ENCODE measurements around the gene MVB12B. TPM values are rescaled to one million over a fixed set of nuclear protein-coding genes. Genes with fewer than 3 reads are reported as not detected.

Gene MVB12B
- total RNA-seq, 1 donor from 2014 or later = 1.0 TPM

DNA sequence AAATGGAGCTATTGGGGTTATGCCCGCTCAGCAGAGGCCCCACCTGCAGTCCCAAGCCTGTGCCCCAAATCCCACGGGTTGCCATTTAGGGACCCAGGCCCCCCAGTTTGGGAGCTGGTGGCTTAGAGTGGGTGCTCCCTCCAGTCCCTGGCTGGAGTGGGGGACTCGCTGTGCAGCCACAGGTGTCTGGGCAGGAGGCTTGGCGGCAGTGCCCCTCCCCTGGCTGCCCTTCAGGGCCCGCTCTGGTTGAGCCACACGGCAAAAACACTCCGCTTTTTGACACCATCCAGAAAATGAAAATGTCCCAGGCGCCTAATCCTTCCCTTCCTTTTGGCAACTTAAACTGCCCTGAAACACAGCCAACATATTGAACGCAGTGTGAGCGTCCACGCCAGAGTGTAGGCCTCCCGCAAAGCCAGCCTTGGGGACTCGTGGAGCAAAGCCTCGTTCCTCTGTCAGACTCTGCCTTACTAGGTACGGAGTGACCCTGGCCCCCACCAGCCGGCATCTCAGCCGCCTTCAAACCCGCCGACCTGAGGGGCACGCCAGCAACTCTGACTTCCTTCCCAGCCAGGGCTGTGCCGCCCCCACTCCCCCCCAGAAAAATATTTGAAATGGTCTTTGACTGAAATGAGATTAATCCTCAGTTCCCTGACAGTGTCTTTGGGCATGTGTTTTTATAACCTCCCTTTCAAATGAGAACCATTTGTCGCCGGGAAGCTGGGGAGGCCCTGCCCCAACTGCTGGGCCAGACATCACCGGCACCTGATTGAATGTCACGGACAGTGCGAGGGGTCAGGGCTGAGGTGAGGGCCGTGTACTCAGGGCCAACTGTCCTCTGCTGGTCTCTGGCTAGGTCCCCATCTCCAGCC lies 188.6 kb downstream of the MVB12B start:
- intact Hi-C loops (cut with micrococcal nuclease) = loop anchor here (5.0 kb wide), 1 partner anchor 42 kb away; no protein-coding TSS in a partner anchor

GRCh38 chr9:126515873-126516505 lies 189.4 kb downstream of the MVB12B start:
- intact Hi-C loops (cut with micrococcal nuclease) = loop anchor here (5.0 kb wide), 1 partner anchor 41 kb away; no protein-coding TSS in a partner anchor

DNA sequence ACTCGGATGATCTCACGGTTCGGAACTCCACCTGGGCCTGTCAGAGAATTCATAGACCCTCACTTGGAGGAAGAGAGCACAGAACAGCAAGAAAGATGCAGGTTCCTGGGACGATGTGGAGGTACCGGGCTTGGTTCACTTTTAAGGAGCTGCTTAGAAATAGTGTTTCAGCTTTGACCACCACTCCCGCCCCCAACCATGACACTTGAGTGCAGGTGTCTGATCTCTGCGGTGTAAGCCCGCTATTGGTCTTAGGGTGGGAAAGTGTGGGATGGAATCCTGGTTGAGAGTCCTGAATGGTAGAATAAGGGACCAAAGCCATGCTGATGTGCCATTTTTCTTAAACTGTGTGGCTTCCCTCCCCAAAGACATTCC lies 189.9 kb downstream of the MVB12B start:
- intact Hi-C loops (cut with micrococcal nuclease) = loop anchor here (5.0 kb wide), 1 partner anchor 41 kb away; no protein-coding TSS in a partner anchor

- intact Hi-C loops (cut with micrococcal nuclease) = loop anchor here (5.0 kb wide), 1 partner anchor 40 kb away; no protein-coding TSS in a partner anchor
These were observed 190.6 kb downstream of the MVB12B start for GRCh38 chr9:126516936-126517832.

DNA sequence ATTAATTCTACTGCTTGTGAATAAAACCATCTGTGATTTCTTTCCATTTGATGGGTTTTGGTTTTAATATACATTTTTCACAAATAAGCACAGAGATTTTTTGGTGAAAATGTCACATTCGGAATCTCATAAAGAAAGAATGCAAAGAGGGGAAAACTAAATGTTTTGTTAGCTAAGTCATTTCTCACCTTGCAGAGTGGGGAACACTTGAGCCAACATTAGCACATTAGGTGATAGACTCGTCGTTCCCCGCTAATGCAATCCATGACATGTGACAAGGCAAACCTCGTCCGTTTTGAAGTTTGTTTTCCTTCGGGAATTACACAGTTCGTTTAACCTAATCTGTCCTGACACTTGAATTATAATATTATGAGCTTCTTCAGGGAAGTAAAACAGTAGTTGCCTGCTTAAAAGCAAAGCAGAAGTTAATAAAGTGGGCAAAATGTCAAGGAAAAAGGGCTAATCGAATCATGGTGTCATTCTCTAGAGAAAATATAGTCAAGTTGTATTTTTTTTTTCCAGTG lies 191.3 kb downstream of the MVB12B start:
- intact Hi-C loops (cut with micrococcal nuclease) = loop anchor here (5.0 kb wide), 1 partner anchor 39 kb away; no protein-coding TSS in a partner anchor

GRCh38 chr9:126518763-126519162 lies 192.1 kb downstream of the MVB12B start:
- intact Hi-C loops (cut with micrococcal nuclease) = loop anchor here (5.0 kb wide), 1 partner anchor 39 kb away; no protein-coding TSS in a partner anchor

GRCh38 chr9:126519660-126520420 lies 193.2 kb downstream of the MVB12B start:
- intact Hi-C loops (cut with micrococcal nuclease) = loop anchor here (5.0 kb wide), 1 partner anchor 37 kb away; no protein-coding TSS in a partner anchor

- intact Hi-C loops (cut with micrococcal nuclease) = no loop called here
These were observed 193.8 kb downstream of the MVB12B start for GRCh38 chr9:126520453-126520852.

DNA sequence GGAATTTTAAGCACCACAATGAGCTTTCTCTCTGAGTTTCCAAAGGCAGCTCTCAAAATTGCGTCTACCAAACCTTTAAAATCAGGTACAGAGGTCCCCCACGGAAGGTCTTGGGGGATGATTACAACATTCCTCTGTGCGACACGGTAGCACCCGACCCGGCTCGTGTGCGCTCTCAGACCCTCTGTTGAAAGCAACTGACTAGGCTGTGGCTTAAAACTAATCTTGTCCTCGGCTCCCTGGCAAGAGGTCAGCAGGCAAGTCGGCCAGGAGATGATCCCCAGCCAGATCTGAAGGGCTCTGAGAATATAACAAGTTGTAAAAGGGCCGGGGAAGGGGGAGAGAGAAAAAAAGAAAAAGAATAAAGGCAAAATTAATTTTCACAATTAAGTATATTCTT lies 194.5 kb downstream of the MVB12B start:
- intact Hi-C loops (cut with micrococcal nuclease) = no loop called here

GRCh38 chr9:126521551-126521950 lies 194.9 kb downstream of the MVB12B start:
- intact Hi-C loops (cut with micrococcal nuclease) = no loop called here

- intact Hi-C loops (cut with micrococcal nuclease) = no loop called here
These were observed 195.5 kb downstream of the MVB12B start for GRCh38 chr9:126521976-126522590.

DNA sequence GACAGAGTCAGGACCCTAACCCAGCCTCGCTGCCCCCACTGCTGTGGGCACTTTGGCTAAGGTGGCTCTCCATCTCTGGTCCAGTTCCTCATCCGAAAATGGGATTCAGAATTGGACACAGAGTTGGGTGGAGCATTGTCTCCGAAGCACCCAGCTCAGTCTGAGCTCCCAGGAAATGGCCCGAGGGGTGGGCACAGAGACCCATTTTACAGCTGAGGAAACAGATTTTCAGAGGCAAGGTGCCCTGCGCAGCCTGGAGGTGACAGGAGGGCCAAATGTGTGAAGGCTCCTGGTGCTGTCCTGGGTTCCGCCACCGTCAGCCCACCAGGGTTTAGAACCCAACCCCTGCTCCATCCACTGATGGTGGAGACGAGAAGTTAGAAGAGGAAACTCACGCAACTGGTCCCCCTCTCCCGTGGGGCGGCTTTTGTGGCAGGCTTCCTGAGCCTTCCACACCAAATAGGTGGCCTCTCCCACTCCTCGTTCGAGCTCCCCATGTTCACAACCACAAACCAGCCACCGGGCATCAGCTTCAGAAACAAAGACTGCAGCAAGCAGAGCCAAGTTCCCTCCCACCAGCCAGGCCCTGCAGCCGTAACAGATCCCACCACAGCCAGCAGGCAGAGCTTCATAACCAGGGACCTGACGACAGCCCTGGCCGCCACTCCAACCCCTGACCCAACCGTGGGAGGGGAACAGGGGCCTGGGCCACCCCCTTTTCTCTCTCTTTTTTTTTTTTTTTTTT lies 196.2 kb downstream of the MVB12B start:
- intact Hi-C loops (cut with micrococcal nuclease) = no loop called here

DNA sequence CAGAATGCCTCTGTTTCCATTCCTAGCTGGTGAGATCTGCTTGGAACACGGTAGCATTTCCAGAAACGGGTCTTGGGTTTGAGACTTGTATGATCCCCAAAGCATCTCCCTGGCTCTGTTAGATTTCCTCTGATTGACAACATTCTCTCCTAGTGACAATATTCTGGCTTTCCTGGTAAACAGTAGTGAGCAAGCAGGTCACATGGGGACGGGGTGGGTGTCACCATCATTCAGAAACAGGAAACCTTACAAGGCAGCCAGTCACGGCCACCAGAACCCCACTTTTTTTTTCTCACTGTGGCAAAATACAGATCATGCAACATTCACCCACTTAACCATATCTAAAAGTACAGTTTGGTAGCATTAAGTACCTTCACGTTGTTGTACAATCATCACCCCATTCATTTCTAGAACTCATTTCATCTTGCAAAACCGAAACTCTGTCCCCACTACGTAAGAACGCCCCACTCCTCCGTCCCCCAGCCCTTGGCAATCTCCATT lies 197.0 kb downstream of the MVB12B start:
- intact Hi-C loops (cut with micrococcal nuclease) = no loop called here

GRCh38 chr9:126524353-126525077 lies 197.9 kb downstream of the MVB12B start:
- intact Hi-C loops (cut with micrococcal nuclease) = no loop called here

DNA sequence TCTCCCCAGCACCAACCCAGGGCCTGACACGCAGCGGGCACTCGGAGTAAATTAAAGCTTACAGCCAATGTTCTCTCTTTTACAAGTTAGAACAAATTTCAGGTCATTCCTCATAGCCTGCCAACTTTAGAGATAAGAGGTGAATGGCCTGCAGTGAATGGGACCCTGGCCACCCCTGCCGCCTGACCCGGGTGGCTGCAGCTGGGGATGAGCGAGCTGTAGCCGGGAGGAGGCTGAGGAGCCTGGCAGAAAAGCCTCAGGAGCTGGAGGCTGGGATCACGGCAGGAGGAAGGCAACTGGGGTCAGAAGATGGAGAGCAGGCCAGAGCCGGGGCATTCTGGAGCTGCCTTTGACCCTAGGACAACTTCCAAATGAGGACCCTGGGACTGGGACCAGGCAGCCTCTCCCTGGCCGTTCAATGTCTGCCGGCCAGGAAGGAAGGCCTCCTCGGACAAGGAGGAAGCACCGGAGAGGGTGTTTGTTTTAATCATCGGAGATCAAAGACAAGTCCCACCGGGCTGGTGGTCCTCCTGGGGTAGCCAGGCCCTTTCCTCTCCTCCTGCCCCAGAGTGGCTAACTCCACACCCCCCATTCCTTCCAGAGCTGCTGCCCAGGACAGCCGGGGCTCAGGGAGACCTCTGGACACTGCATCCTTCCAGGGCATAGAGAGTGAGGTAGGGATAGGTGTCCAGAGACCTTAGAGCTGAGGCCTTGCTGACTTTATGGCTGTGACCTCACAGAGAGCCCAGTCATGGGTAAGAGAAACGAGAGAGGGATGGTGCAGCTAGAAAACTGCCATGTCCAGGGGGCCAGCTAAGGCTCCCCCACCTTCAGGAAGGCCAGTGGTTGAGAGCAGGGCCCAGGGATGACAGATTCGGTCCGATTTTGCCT lies 199.8 kb downstream of the MVB12B start:
- intact Hi-C loops (cut with micrococcal nuclease) = no loop called here

DNA sequence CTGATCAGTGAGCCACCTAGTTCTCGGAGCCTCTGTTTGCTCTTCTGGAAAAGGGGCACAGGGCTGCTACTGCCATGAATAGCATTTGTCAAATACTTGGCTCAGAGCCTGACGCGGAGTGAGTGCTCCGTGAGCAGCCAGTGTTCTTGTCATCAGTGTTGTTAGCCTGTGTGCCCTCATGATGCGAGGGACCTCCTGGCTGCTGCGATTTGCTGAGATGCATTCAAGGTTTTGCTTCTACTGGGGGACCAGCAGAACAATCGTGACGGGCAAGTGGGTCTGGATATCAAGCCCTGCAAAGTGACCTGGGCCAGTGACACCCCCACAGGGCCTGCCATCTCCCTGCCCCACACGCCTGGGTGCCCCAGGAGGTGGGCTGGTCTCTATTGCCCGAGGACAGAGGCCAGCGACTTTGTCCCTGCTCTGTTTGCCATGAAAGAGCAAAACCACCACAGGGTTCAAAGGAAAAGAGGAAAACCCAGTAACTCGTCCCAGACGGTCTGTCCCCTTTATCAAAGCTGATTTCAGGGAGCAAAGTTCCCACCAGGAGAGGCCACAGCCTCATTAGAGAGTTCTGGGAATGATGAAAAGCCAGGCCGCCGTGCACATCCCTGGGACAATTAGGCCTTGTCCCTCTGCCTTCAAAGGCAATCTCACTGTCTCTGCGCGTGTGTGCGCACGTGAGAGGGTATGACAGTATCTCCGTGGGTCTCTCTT lies 200.6 kb downstream of the MVB12B start:
- intact Hi-C loops (cut with micrococcal nuclease) = no loop called here

DNA sequence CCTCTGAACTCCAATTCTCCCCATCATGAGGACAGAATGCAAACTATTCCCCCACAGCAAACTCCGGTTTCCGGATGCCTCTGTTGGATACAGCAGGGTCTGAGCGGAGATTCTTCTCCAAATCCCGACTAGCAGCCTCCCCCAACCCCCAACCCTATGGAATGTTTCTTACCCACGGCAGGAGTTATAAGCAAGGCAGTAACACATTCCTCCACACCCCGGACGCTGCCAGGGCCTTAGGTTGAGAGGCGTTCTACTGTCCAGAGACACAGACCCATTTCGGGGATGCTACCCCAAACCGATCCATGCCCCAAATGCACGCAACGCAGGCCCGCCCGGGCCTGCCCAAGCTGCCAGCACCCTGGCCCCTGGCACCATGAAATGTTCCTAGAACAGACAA lies 201.5 kb downstream of the MVB12B start:
- intact Hi-C loops (cut with micrococcal nuclease) = no loop called here

Data from T-helper 2 cell treated with Interferon-gamma antibody and Interleukin-4, amounts not matched to agents 100 ng/mL and 5 ng/mL, for 36 hours (primary cell).